SK-N-SH treated with all-trans-retinoic acid at 6 μM for 48 hours (cell line): ENCODE measurements around the gene TRIM31.

Experiments used
- ATAC-seq: fragments of 200-7000 bp; cut with Tn5 transposase; 3 replicates; pipeline ENCODE4 v1.9.1; 2020; ENCODE audit warnings: mild to moderate bottlenecking, moderate library complexity
- BACH2 ChIP-seq: fragments of 250-450 bp; sonication (Bioruptor Pico); IDR thresholded peaks from 2 replicates; pipeline ENCODE4 v1.9.0; 2021; ENCODE audit warnings: mild to moderate bottlenecking, borderline replicate concordance
- CSDC2 ChIP-seq: fragments of 250-450 bp; sonication (Bioruptor Pico); IDR thresholded peaks from 2 replicates; pipeline ENCODE4 v1.5.0; 2020; ENCODE audit warnings: mild to moderate bottlenecking, moderate library complexity
- CSRNP3 ChIP-seq: fragments of 250-450 bp; sonication (Bioruptor Pico); IDR thresholded peaks from 2 replicates; pipeline ENCODE4 v1.5.1; 2021; ENCODE audit warnings: mild to moderate bottlenecking, moderate library complexity
- ESRRG ChIP-seq: fragments of 250-450 bp; sonication (Bioruptor Pico); IDR thresholded peaks from 2 replicates; pipeline ENCODE4 v1.6.1; 2021; ENCODE audit warnings: mild to moderate bottlenecking
- GLIS3 ChIP-seq: fragments of 250-450 bp; sonication (Bioruptor Pico); IDR thresholded peaks from 2 replicates; pipeline ENCODE4 v1.5.0; 2020; ENCODE audit warnings: mild to moderate bottlenecking, moderate library complexity
- ISL1 ChIP-seq: fragments of 250-450 bp; sonication (Bioruptor Pico); IDR thresholded peaks from 2 replicates; pipeline ENCODE4 v2.1.2; 2022; ENCODE audit warnings: mild to moderate bottlenecking, moderate library complexity
- OSR1 ChIP-seq: fragments of 250-450 bp; sonication (Bioruptor Pico); IDR thresholded peaks from 2 replicates; pipeline ENCODE4 v1.8.0; 2022; ENCODE audit warnings: moderate library complexity, mild to moderate bottlenecking, inconsistent platforms
- PATZ1 ChIP-seq: fragments of 250-450 bp; sonication (Bioruptor Pico); IDR thresholded peaks from 2 replicates; pipeline ENCODE4 v1.8.0; 2020; ENCODE audit warnings: mild to moderate bottlenecking, moderate library complexity, borderline replicate concordance
- POU6F1 ChIP-seq: fragments of 250-450 bp; sonication (Bioruptor Pico); IDR thresholded peaks from 2 replicates; pipeline ENCODE4 v1.8.0; 2021; ENCODE audit warnings: low read depth, mild to moderate bottlenecking, moderate library complexity, borderline replicate concordance
- PPARA ChIP-seq: fragments of 250-450 bp; sonication (Bioruptor Pico); IDR thresholded peaks from 2 replicates; pipeline ENCODE4 v1.5.0; 2020; ENCODE audit warnings: mild to moderate bottlenecking, borderline replicate concordance
- SNAI2 ChIP-seq: fragments of 250-450 bp; sonication (Bioruptor Pico); IDR thresholded peaks from 2 replicates; pipeline ENCODE4 v1.5.0; 2020; ENCODE audit warnings: mild to moderate bottlenecking, moderate library complexity
- TCF4 ChIP-seq: fragments of 250-450 bp; sonication (Bioruptor Pico); IDR thresholded peaks from 2 replicates; pipeline ENCODE4 v1.8.0; 2021; ENCODE audit warnings: mild to moderate bottlenecking, moderate library complexity, borderline replicate concordance
- TOX ChIP-seq: fragments of 250-450 bp; sonication (Bioruptor Pico); IDR thresholded peaks from 2 replicates; pipeline ENCODE4 v1.8.0; 2021; ENCODE audit warnings: mild to moderate bottlenecking, moderate library complexity, borderline replicate concordance
- TSHZ2 ChIP-seq: fragments of 250-450 bp; sonication (Bioruptor Pico); IDR thresholded peaks from 2 replicates; pipeline ENCODE4 v1.5.0; 2020; ENCODE audit warnings: mild to moderate bottlenecking, moderate library complexity
- ZC3H10 ChIP-seq: fragments of 250-450 bp; sonication (Bioruptor Pico); IDR thresholded peaks from 2 replicates; pipeline ENCODE4 v1.5.1; 2021; ENCODE audit warnings: mild to moderate bottlenecking, moderate library complexity
- ZFP3 ChIP-seq: fragments of 250-450 bp; sonication (Bioruptor Pico); IDR thresholded peaks from 2 replicates; pipeline ENCODE4 v1.5.0; 2020; ENCODE audit warnings: mild to moderate bottlenecking, moderate library complexity
- ZFP30 ChIP-seq: fragments of 450-650 bp; formaldehyde crosslinking; IDR thresholded peaks from 2 replicates; pipeline ENCODE4 v1.5.0; 2022; ENCODE audit warnings: mild to moderate bottlenecking, moderate library complexity
- ZNF565 ChIP-seq: fragments of 450-650 bp; formaldehyde crosslinking; conservative IDR thresholded peaks from 2 replicates; pipeline ENCODE4 v1.5.0; 2020; ENCODE audit warnings: low read depth, mild to moderate bottlenecking, moderate library complexity
- ZNF70 ChIP-seq: fragments of 450-650 bp; formaldehyde crosslinking; IDR thresholded peaks from 2 replicates; pipeline ENCODE4 v1.5.0; 2020; ENCODE audit warnings: mild to moderate bottlenecking, moderate library complexity
- ZNF8 ChIP-seq: fragments of 450-650 bp; formaldehyde crosslinking; IDR thresholded peaks from 2 replicates; pipeline ENCODE4 v1.5.0; 2020; ENCODE audit warnings: mild to moderate bottlenecking, moderate library complexity

TRIM31 gene

GRCh38 chr6:30092852-30093543 is 19.9 kb downstream of the TRIM31 start:
- ATAC-seq, result no peak
- TF ChIP-seq TSHZ2 (CRISPR knock-in tag) (no peak), GLIS3 (CRISPR knock-in tag) (no peak), TCF4 (CRISPR knock-in tag) (no peak), BACH2 (CRISPR knock-in tag) (no peak), ISL1 (CRISPR knock-in tag) (no peak), ZFP3 (CRISPR knock-in tag) (no peak), ZC3H10 (CRISPR knock-in tag) (no peak), OSR1 (CRISPR knock-in tag) (no peak), POU6F1 (CRISPR knock-in tag) (no peak), TOX (no peak), PPARA (CRISPR knock-in tag) (no peak), ZFP30 (CRISPR knock-in tag) (no peak), PATZ1 (CRISPR knock-in tag) (no peak), ESRRG (CRISPR knock-in tag) (no peak)

GRCh38 chr6:30091577-30092381 is 21.1 kb downstream of the TRIM31 start:
- peak; percentile 82 for ATAC-seq
- TF ChIP-seq TSHZ2 (CRISPR knock-in tag) (no peak), SNAI2 (CRISPR knock-in tag) (no peak), ZNF565 (CRISPR knock-in tag) (no peak), ISL1 (CRISPR knock-in tag) (no peak), CSRNP3 (CRISPR knock-in tag) (no peak), BACH2 (CRISPR knock-in tag) (no peak), ZNF8 (no peak), ZFP30 (CRISPR knock-in tag) (no peak), TOX (no peak), PPARA (CRISPR knock-in tag) (no peak), ZC3H10 (CRISPR knock-in tag) (no peak), ZNF70 (CRISPR knock-in tag) (no peak), CSDC2 (no peak), POU6F1 (CRISPR knock-in tag) (no peak), TCF4 (CRISPR knock-in tag) (no peak)
